H1 (cell line): ENCODE results near the gene PITPNB.

Source experiments
- POLR2A ChIP-seq, 2 experiments: IDR thresholded peaks; 1 replicate in 1 of 2; 2 replicates in 1 of 2; pipeline ENCODE4 v1.6.1; 2011; ENCODE audit warnings: low read depth in 2 of 2, low read length in 2 of 2, mild to moderate bottlenecking in 2 of 2; ENCODE audit errors: control extremely low read depth in 1 of 2
- POLR2AphosphoS5 ChIP-seq: IDR thresholded peaks from 2 replicates; pipeline ENCODE4 v1.6.1; 2011; ENCODE audit warnings: low read depth, low read length
- RAD21 ChIP-seq, 2 experiments: IDR thresholded peaks in 1 of 2; conservative IDR thresholded peaks in 1 of 2; 2 replicates each; pipeline ENCODE4 v1.6.1; 2011; ENCODE audit warnings: low read depth in 2 of 2, low read length in 2 of 2, improper control_type of control experiment in 1 of 2, inconsistent platforms in 1 of 2, mild to moderate bottlenecking in 1 of 2, moderate library complexity in 1 of 2
- RFX5 ChIP-seq: IDR thresholded peaks from 2 replicates; pipeline ENCODE4 v1.6.1; 2011; ENCODE audit warnings: low read depth, low read length, improper control_type of control experiment, borderline replicate concordance
- RNF2 ChIP-seq: fragments of 200-900, 300-1000 bp; sonication (generic); IDR thresholded peaks from 2 replicates; pipeline ENCODE4 v1.7.1; 2016; ENCODE audit warnings: borderline replicate concordance, low read depth, mild to moderate bottlenecking, antibody characterized with exemption, low read length; ENCODE audit not compliant: poor library complexity, severe bottlenecking; ENCODE audit errors: missing control alignments
- TAF1 ChIP-seq: IDR thresholded peaks from 2 replicates; pipeline ENCODE4 v1.6.1; 2011; ENCODE audit warnings: mild to moderate bottlenecking, low read depth, low read length
- TBP ChIP-seq: IDR thresholded peaks from 2 replicates; pipeline ENCODE4 v1.6.1; 2011; ENCODE audit warnings: low read depth, low read length, improper control_type of control experiment
- TCF12 ChIP-seq: IDR thresholded peaks from 2 replicates; pipeline ENCODE4 v1.6.1; 2011; ENCODE audit warnings: low read depth, mild to moderate bottlenecking, low read length
- YY1 ChIP-seq: IDR thresholded peaks from 2 replicates; pipeline ENCODE4 v1.6.1; 2011; ENCODE audit warnings: low read depth, mild to moderate bottlenecking, low read length

DNA sequence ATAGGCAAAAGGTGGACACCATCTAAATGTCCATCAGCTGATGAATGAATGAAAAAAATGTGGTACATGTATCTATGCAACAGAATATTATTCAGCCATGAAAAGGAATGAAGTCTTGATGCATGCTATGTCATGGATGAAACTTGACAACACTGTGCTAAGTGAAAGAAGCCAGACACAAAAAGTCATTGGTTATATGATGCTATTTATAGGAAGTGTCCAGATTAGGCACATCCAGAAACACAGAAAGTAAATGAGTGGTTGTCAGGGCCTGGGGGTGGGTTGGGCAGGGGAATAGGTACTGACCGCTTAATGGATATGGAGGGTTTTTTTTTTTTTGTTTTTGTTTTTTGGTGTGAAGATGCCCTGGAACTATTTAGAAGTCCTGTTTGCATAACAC is 95.8 kb downstream of the PITPNB start:
- TF ChIP-seq RFX5 = no peak
- TF ChIP-seq TCF12 = no peak
- TF ChIP-seq POLR2AphosphoS5 = no peak
- TF ChIP-seq TAF1 = no peak
- no peak for TF ChIP-seq POLR2A (IDR thresholded peaks at IDR 0.05; ENCODE audit: control extremely low read depth in 1 of 2, low read depth in 2 of 2, low read length in 2 of 2)
- TF ChIP-seq TBP = no peak
- no peak for TF ChIP-seq RNF2
- no peak for TF ChIP-seq YY1
- TF ChIP-seq RAD21 (IDR thresholded peaks at IDR 0.05 in 1 of 2, conservative IDR thresholded peaks at IDR 0.05 in 1 of 2; ENCODE audit: low read depth in 2 of 2, low read length in 2 of 2) = no peak
